ENCODE data around the gene BCLAF3. TPM values are rescaled to one million over a fixed set of nuclear protein-coding genes. Genes with fewer than 3 reads are reported as not detected.

BCLAF3 gene
- total and polyA plus RNA-seq, 9 of the 15 experiments (the other 6 are each of a cell fraction or from before 2014, with no cell fraction given), result 0.73 to 4.6 (median 2.5) TPM

GRCh38 chrX:20005883-20006282 is 15.0 kb upstream of the BCLAF3 start:
- H3K9ac ChIP-seq (ENCODE audit: insufficient read depth in 1 of 2, low read depth in 2 of 2, low read length in 2 of 2), result no peak overlapping the region
- 0% methylated on average over 1 of the region's 2 CpGs for WGBS (ENCODE audit: insufficient coverage, low coverage, missing lambda C conversion rate)
- no peak overlapping the region for H3K27ac ChIP-seq (ENCODE audit: extremely low read depth, low read depth, low read length)
- no peak overlapping the region for H2AFZ ChIP-seq (ENCODE audit: low read depth, low read length)
- no peaks in the 10 kb centered on the region for H3K36me3 ChIP-seq (ENCODE audit: control insufficient read depth, insufficient read depth, low read length)
- TF ChIP-seq CBX5 (IDR thresholded peaks at IDR 0.05; ENCODE audit: borderline replicate concordance, low read depth), result no peak
- TF ChIP-seq MEIS2 (IDR thresholded peaks at IDR 0.05; ENCODE audit: partially characterized antibody), result no peak
- no peak for TF ChIP-seq ZNF324 (CRISPR knock-in tag; IDR thresholded peaks at IDR 0.05)
- TF ChIP-seq POLR3A (IDR thresholded peaks at IDR 0.05; ENCODE audit: borderline replicate concordance, extremely low read depth, insufficient read depth, insufficient read length), result no peak
- TF ChIP-seq, protein P1, sequence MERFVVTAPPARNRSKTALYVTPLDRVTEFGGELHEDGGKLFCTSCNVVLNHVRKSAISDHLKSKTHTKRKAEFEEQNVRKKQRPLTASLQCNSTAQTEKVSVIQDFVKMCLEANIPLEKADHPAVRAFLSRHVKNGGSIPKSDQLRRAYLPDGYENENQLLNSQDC (CRISPR knock-in tag; IDR thresholded peaks at IDR 0.05), result no peak
- no peak for TF ChIP-seq XRCC3 (IDR thresholded peaks at IDR 0.05)
- TF ChIP-seq TAF15 (IDR thresholded peaks at IDR 0.05; ENCODE audit: low read depth, low read length), result no peak
- no peak for TF ChIP-seq HEY1 (CRISPR knock-in tag; IDR thresholded peaks at IDR 0.05; ENCODE audit: borderline replicate concordance)
- TF ChIP-seq, protein P2, sequence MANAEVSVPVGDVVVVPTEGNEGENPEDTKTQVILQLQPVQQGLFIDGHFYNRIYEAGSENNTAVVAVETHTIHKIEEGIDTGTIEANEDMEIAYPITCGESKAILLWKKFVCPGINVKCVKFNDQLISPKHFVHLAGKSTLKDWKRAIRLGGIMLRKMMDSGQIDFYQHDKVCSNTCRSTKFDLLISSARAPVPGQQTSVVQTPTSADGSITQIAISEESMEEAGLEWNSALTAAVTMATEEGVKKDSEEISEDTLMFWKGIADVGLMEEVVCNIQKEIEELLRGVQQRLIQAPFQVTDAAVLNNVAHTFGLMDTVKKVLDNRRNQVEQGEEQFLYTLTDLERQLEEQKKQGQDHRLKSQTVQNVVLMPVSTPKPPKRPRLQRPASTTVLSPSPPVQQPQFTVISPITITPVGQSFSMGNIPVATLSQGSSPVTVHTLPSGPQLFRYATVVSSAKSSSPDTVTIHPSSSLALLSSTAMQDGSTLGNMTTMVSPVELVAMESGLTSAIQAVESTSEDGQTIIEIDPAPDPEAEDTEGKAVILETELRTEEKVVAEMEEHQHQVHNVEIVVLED (CRISPR knock-in tag; IDR thresholded peaks at IDR 0.05), result no peak
- TF ChIP-seq BMI1 (IDR thresholded peaks at IDR 0.05; ENCODE audit: low read length), result no peak
- TF ChIP-seq IFI16 (CRISPR knock-in tag; IDR thresholded peaks at IDR 0.05), result no peak
- TF ChIP-seq SP2 (IDR thresholded peaks at IDR 0.05; ENCODE audit: extremely low read depth, low read depth, low read length, poor library complexity, severe bottlenecking), result no peak
- no peak for TF ChIP-seq ZNF408 (CRISPR knock-in tag; IDR thresholded peaks at IDR 0.05; ENCODE audit: low read depth)
- TF ChIP-seq ZNF232 (CRISPR knock-in tag; IDR thresholded peaks at IDR 0.05), result no peak
- no peak for TF ChIP-seq BRF2 (IDR thresholded peaks at IDR 0.05; ENCODE audit: borderline replicate concordance, insufficient read depth, insufficient read length)
- TF ChIP-seq NBN (IDR thresholded peaks at IDR 0.05; ENCODE audit: low read depth), result no peak
- TF ChIP-seq CEBPB (tag; IDR thresholded peaks at IDR 0.05), result no peak
- DNase-seq (ENCODE audit: extremely low read depth in 1 of 4, low spot score in 3 of 4) (no peak), FAIRE-seq (no peak), ATAC-seq (no peak)
- in situ Hi-C loops (cut with MboI) (no loop called here), intact Hi-C loops (cut with micrococcal nuclease) (no loop called here)
- CTCF ChIA-PET (ENCODE audit: low intra/inter-chr PET ratio), result no interaction called here
- H3K4me1 ChIP-seq (replicated peaks in 1 of 2; ENCODE audit: control insufficient read depth in 2 of 2, insufficient read depth in 2 of 2, low read length in 2 of 2), result no peaks in the 10 kb centered on the region
- no peaks in the 10 kb centered on the region for H4K20me1 ChIP-seq (replicated peaks; ENCODE audit: control insufficient read depth, insufficient read depth, low read length)
- POLR2A ChIA-PET, result no interaction called here
- BruUV-seq (replicated peaks), result no TSS peak
- H3K4me2 ChIP-seq (ENCODE audit: insufficient read depth, low read length), result no peak overlapping the region
- H3K9me3 ChIP-seq (replicated peaks; ENCODE audit: control insufficient read depth, insufficient read depth, low read depth, low read length), result no peaks in the 10 kb centered on the region
- no peaks in the 10 kb centered on the region for H3K79me2 ChIP-seq (ENCODE audit: control insufficient read depth, insufficient read depth, low read length)
- no peak overlapping the region for H3K4me3 ChIP-seq
- H3K9me1 ChIP-seq (ENCODE audit: control insufficient read depth, insufficient read depth, low read length), result no peaks in the 10 kb centered on the region
- H3K27me3 ChIP-seq (ENCODE audit: control insufficient read depth in 2 of 2, insufficient read depth in 2 of 2, low read length in 2 of 2), result peaks cover 5 to 9% of the 10 kb centered on the region in 2 experiments; a peak in 3 of 5 replicates

Data from K562 (cell line).